Right lobe of liver (tissue), 4 donors: Measurements from ENCODE around the gene DAPK1.

Experiments used
- CTCF ChIP-seq, 4 donors: fragments of 200-600 bp in 3 of 4; fragments of 450-650 bp in 1 of 4; IDR thresholded peaks; one replicate each; pipeline versions ENCODE4 v1.5.1 to v1.8.0; 2016 to 2022; ENCODE audit warnings: antibody characterized with exemption in 4 of 4, mild to moderate bottlenecking in 2 of 4
- POLR2A ChIP-seq: fragments of 450-650 bp; IDR thresholded peaks from one replicate; pipeline ENCODE4 v1.6.1; 2017; ENCODE audit warnings: antibody characterized with exemption, mild to moderate bottlenecking
- donor health status: DM: no; HTN: no; CAD: no.
- donor health status: DM: no; HTN: no; CAD: no.
- donor health status: DM: no; HTN: yes; CAD: no.

GRCh38 chr9:87577746-87578145 lies 80.1 kb downstream of the DAPK1 start:
- TF ChIP-seq CTCF (IDR thresholded peaks at IDR 0.05) (no peak), POLR2A (no peak)
